Effector memory CD8-positive, alpha-beta T cell (primary cell): ENCODE data around the gene BAK1.
A peak's percentile ranks its signal among the peaks of the same experiment; 100 is the strongest.

Source experiments
- ATAC-seq: fragments of 150-1000 bp; cut with Tn5 transposase; replicated peaks from 2 replicates; pipeline ENCODE4 v1.10.0; 2021; ENCODE audit warnings: mild to moderate bottlenecking, moderate library complexity
- DNase-seq, 3 experiments: peaks; one replicate each; pipeline ENCODE4 v3.0.0; 2021
- H3K27ac Mint-ChIP-seq, 2 donors: one replicate each; pipeline ENCODE4 v1.8.0; 2022; ENCODE audit warnings: mild to moderate bottlenecking in 2 of 2, mixed read lengths in 2 of 2, moderate library complexity in 2 of 2
- H3K27me3 Mint-ChIP-seq, 2 donors: one replicate each; pipeline ENCODE4 v1.8.0; 2022; ENCODE audit warnings: mixed read lengths in 2 of 2
- H3K36me3 Mint-ChIP-seq: one replicate; pipeline ENCODE4 v1.8.0; 2022; ENCODE audit warnings: mild to moderate bottlenecking, moderate library complexity, mixed read lengths; ENCODE audit not compliant: insufficient read depth
- H3K4me1 Mint-ChIP-seq, 2 donors: one replicate each; pipeline ENCODE4 v1.8.0; 2022; ENCODE audit warnings: low read depth in 2 of 2, mixed read lengths in 2 of 2
- H3K4me3 Mint-ChIP-seq, 2 donors: one replicate each; pipeline ENCODE4 v1.8.0; 2022; ENCODE audit warnings: mild to moderate bottlenecking in 2 of 2, mixed read lengths in 2 of 2, moderate library complexity in 2 of 2
- H3K9me3 Mint-ChIP-seq, 2 donors: one replicate each; pipeline ENCODE4 v1.8.0; 2022; ENCODE audit warnings: mixed read lengths in 2 of 2
- total RNA-seq, 9 experiments: gene quantifications; one replicate each; lab custom pipeline; 2026; lab: John Stamatoyannopoulos, UW

Gene BAK1
- 28.9 to 65.2 (median 40.3) reads per million in 9 experiments for total RNA-seq

DNA sequence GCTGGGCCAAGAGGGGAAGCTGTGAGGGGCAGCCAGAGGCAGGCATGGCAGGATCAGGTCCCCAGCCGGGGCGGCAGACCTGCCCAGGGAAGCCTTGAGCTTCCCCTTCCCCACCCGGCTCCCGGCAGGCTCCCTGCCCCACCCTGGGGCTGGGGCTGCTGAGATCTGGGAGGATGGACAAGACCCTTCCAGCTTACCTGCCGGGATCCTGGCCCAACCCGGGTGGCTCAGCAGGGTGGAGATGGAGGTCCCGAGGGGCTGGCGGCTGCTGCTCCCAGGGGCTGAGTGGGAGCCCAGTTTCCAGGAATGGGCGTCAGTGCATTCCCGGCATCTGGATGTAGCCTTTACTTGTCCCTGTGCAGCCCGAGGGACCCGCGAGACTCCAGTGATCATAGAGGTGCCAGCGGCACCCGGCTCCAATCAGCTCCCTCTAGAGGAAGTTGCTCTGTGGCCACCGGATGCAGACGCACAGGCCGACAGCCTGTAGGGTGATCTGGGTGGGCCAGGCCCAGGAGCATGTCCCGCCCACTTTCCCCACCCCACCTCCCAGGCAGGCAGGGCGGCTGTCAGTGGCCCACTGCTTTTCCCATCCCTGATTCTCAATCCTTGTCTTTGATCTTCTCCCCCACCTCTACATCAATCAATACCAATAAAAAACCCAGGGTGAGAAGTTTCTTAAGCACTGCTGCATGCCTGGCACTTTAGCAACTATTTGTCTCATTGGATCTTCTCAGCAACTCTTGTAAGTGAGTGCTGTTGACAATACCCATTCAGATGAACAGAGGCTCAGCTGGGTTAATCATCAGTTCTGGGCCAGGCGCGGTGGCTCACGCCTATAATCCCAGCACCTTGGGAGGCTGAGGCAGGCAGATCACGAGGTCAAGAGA lies at the start of gene BAK1:
TSS of gene BAK1 (minus strand) at position 449 of the 887 bp plus-strand sequence. CDS start 2,672 bp downstream, outside the sequence.
- H3K36me3 Mint-ChIP-seq: peaks cover 35% of the 10 kb centered on the region
- peak within 1 kb of the TSS; percentile 94 to 99 for H3K4me3 Mint-ChIP-seq
- ATAC-seq (peak; percentile 94), DNase-seq (peak; percentile 69 to 73 (median 69))
- H3K27me3 Mint-ChIP-seq: no peaks in the 10 kb centered on the region
- peaks cover 27 to 29% of the 10 kb centered on the region in 2 donors for H3K4me1 Mint-ChIP-seq
- H3K27ac Mint-ChIP-seq: peak within 1 kb of the TSS; percentile 95 to 99
- no peaks in the 10 kb centered on the region for H3K9me3 Mint-ChIP-seq

DNA sequence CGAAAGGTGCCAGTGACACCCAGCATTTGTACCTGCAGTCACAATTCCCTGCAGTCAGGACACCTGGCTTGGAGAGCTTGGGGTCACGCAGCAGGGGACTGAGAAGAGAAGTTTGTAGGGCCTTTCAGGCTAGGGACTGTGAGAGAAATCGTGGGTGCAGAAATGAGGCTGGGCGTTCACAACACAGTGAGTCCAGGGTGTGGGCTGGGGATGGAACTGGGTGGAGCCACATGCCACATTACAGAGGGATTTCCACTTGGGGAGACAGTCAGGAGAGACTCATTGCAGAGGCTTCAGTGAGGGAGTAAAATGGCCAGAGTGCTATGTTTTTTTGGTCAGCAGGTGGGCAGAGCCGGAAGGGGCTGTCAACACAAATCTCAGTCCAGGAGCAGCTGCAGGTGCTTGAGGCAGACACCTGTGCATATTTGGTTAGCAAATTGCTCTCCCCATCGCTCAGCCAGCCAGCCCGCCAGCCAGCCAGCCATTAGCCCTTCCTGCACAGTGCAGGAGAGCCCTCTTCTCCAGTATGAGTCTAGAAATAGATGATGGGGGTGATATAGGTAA lies 48.4 kb upstream of the BAK1 start:
- Mint-ChIP-seq H3K9me3 (no peaks in the 10 kb centered on the region), H3K36me3 (peaks cover 21% of the 10 kb centered on the region), H3K27ac (peak overlapping the region; percentile 55 to 59), H3K4me1 (peaks cover 46 to 54% of the 10 kb centered on the region in 2 donors), H3K27me3 (no peaks in the 10 kb centered on the region), H3K4me3 (no peak overlapping the region)
- no peak for DNase-seq
- no peak for ATAC-seq

DNA sequence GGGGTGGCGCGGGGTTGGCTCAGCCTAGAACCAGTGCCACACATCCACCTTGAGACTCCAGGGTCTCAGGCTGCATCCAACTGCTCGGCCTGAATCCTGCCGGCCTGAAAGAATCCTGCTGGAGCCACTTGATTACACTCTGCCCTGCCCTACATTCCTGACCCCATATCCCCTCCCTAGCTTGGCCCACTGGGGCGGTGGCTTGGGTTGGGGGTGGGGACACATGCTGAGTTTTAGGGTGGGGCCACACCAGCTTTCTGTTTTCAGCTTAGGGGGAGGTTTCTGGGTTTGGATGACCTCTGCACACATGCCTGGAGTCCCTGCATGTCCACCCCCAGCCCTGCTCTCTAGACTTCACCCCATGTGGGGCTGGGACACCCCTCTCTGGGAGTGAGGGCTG lies 47.8 kb upstream of the BAK1 start:
- Mint-ChIP-seq H3K27ac (peak overlapping the region; percentile 59 to 62), H3K27me3 (no peaks in the 10 kb centered on the region), H3K36me3 (peaks cover 20% of the 10 kb centered on the region), H3K4me3 (no peak overlapping the region), H3K4me1 (peaks cover 47 to 55% of the 10 kb centered on the region in 2 donors), H3K9me3 (no peaks in the 10 kb centered on the region)
- no peak for ATAC-seq
- DNase-seq: no peak

DNA sequence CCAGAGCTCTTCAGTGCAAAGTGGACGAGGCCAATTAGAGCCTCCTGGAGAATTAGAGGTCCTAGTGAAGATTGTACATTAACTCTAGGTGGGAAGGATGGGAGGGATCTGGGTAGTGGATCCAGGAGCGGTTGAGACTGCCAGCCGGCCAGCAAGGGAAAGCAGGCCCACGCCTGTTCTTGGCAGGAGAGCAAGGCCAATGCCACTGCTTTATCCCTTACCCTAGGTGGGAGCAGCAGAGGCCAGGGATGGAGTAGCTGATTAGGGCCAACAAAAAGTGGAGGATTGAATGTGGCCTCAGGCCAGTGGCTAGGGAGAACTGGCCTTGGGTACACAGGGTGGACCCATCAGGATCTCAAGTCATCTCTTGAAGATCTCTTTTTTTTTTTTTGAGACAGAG lies 44.8 kb upstream of the BAK1 start:
- H3K9me3 Mint-ChIP-seq: no peaks in the 10 kb centered on the region
- ATAC-seq (no peak), DNase-seq (no peak)
- H3K36me3 Mint-ChIP-seq: peaks cover 30% of the 10 kb centered on the region
- H3K27ac Mint-ChIP-seq: peak overlapping the region in 1 of 2 donors; percentile 98
- no peaks in the 10 kb centered on the region for H3K27me3 Mint-ChIP-seq
- H3K4me1 Mint-ChIP-seq: peaks cover 47 to 56% of the 10 kb centered on the region in 2 donors
- no peak overlapping the region for H3K4me3 Mint-ChIP-seq

DNA sequence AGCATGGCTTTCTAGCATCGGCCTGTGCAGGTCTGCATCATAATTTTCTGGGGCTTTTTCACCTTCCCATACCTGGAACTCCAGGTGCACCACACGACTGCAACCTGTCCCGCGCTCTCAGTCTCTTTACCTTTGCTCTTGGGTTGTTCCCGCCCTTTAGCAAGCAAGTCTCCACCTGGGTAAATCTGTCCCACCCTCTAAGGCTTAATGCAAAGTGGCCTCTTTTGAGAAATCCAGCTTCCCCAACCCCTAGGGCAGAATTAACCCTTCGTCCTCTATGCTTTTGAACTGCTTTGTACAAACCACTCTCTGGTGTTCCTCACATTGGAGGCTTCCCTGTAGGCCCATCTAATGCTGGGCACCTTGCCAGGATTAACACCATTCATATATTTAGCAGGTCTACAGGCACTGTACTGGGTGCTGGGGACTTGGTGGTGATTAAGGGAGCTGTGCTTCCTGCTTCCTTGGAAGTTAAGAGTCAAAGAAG lies 43.9 kb upstream of the BAK1 start:
- H3K9me3 Mint-ChIP-seq: no peaks in the 10 kb centered on the region
- H3K36me3 Mint-ChIP-seq: peaks cover 34% of the 10 kb centered on the region
- DNase-seq: no peak
- H3K27ac Mint-ChIP-seq: peak overlapping the region; percentile 36 to 98
- H3K4me3 Mint-ChIP-seq: peak overlapping the region; percentile 96 to 98
- ATAC-seq: no peak
- peaks cover 51 to 61% of the 10 kb centered on the region in 2 donors for H3K4me1 Mint-ChIP-seq
- H3K27me3 Mint-ChIP-seq: no peaks in the 10 kb centered on the region

DNA sequence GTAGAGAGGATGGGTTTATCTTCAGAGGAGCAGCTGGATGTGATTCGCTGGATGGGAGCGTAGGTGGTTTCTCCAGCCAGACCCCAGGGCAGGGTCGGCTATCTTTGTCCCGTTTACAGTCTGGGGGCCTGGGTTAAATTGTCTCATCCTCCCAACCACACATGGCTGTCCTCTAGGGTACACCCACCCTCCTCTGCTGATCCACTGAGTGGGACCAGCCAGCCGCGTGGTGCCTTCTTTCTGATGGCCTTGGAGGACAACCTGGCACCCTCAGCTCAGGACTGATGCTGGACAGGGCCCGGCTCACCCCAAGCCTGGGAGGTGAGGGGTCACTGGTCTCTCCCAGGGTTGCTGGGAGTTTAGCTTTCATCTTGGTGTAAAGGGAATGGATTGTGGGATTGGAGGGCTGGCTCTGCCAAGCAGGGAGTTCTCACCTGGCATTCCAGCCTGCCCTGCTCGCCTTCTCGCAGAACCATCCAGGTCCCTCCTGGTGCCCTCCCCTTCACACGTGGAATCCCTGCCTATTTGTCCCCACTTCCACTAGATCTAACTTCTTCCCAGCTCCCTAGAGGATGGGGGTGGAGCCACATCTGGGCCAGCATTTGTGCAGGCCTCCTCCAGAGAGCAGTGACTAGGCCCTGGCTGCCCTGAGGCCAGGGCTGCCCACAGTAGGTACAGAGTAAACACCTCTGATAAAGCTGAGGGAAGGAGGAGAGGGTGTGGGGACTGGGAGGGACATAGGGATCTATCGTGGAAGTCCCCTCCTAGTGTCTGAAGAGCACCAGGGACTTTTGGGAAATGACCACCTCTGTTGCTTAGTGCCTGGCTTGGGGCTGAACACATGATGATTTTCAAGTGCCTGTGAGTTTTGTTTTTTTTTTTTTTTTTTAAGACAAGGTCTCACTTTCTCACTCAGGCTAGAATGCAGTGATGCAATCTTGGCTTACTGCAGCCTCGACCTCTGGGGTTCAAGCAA lies 42.7 kb upstream of the BAK1 start:
- Mint-ChIP-seq H3K4me3 (peak overlapping the region; percentile 96 to 98), H3K27me3 (no peaks in the 10 kb centered on the region), H3K9me3 (no peaks in the 10 kb centered on the region)

DNA sequence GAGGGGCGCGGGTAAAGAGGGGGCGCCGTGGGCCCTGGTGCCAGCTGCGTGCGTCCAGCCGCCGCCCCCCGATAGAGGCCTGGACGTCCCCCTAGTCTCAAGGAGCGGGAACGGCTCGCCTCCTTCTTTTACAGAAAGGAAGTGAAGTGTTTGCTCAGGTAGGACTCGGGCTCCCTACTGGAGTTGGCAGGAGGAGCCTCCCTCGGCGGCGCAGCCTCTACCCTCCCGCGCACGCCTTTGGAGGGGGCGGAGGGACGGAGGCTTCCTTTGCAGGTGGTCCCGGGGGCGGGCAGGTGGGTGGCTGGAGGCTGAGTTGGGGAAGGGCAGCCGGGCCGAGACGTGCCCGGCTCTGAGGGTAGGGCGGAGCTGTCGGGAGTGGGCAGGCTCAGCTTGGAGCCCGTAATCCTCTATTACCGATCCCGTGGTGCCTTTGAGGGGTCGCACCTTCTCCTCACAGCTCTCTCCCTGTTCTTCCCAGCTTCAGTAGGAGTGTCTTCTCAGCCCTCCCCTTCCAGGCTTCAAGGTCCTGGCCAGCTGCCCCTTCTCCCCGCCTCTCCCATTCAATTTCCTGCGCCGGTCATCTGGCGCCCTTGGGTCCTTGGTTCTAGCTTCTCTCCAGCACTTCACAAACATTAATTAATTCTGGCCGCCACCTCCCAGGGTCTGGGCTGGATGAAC lies 41.8 kb upstream of the BAK1 start:
- Mint-ChIP-seq H3K27me3 (no peaks in the 10 kb centered on the region), H3K4me3 (peak overlapping the region; percentile 96 to 98), H3K27ac (peak overlapping the region; percentile 98), H3K4me1 (peaks cover 44 to 56% of the 10 kb centered on the region in 2 donors), H3K9me3 (no peaks in the 10 kb centered on the region), H3K36me3 (peaks cover 39% of the 10 kb centered on the region)
- ATAC-seq (peak; percentile 16), DNase-seq (peak; percentile 11 to 29 (median 23))

More for the DNA sequence above, 42.7 kb upstream of the BAK1 start:
- Mint-ChIP-seq H3K4me1 (peaks cover 43 to 56% of the 10 kb centered on the region in 2 donors), H3K27ac (peak overlapping the region; percentile 98), H3K36me3 (peaks cover 39% of the 10 kb centered on the region)
- no peak for DNase-seq
- ATAC-seq: no peak

DNA sequence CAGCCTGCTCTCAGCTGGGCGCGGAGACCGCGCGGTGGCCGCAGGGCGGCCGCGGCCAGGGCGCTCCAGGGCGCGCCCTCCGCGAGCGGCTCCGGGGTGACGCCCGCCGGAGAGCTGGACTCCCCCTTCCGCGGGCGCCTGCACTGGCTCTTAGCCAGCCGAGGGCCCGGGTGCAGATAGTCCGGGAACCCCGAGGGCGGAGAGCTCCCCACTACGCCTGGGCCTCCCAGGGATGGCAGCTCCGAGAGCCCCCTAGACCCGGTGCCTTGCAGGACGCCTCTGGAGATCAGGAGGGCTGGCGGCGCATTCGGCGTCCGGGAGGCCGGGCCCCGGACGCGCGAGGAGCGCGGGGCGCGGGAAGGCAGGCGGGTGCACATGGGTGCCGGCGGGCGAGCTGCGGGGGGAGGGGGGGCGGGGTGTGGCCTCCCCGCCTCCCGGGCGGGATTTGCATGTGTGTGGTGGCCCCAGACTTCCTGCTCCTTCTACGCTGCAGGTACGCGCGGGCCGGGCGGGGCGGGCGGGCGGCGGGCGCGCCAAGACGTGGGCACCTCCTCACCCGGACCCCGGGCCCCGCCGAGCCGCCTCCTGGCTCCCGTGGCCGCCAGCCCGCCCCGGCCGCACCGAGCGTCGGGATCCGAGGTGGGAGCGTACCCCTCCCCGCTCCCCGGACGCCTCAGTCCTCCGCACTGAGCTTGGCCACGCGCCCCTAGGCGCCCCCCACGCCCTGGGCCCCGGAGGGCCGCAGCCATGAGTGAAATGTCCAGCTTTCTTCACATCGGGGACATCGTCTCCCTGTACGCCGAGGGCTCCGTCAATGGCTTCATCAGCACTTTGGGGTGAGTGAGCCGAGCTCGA lies 41.0 kb upstream of the BAK1 start, which contains the start of gene ITPR3:
TSS of gene ITPR3 (plus strand) at position 467 of the 855 bp plus-strand sequence. CDS start at position 748, 281 bp downstream.
- Mint-ChIP-seq H3K4me3 (peak within 1 kb of the TSS; percentile 96 to 98), H3K27me3 (no peaks in the 10 kb centered on the region), H3K36me3 (peaks cover 39% of the 10 kb centered on the region), H3K9me3 (no peaks in the 10 kb centered on the region), H3K27ac (peak within 1 kb of the TSS; percentile 98 to 99), H3K4me1 (peaks cover 46 to 63% of the 10 kb centered on the region in 2 donors)
- ATAC-seq: peak; percentile 79
- peak; percentile 71 to 76 (median 74) for DNase-seq

DNA sequence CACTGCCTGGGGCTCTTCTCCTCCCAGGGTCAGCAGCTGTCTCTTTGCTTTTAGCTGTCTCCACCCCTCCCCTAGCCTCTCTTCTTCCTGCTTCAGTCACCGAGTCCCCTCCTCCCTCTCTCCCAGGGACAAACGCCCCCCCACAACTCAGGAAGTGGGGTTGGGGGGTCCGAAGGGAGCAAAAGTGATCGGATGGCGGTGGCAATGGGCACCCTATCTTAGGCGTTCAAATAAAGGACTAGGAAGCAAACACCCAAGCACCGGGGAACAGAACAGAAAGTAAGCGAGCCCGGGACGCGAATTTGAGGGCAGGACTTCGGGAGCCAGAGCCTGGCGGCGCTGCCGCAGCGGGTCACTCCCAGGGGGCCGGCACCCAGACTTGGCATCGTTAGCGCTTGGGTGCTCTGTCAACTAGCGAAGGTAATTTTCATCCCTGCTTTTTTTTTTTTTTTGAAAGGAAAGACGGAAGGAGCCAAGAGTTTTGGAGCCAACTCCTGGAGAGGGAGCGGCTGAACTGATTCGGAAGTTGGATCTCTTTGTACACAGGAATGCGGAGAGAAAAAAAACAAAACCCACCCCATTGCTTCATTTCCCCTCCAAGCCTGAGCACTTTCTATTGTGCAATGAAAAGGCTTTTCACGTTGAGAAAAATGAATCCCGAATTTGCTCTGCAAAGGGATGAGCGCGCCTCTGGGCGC lies 40.2 kb upstream of the BAK1 start:
- no peaks in the 10 kb centered on the region for H3K9me3 Mint-ChIP-seq
- H3K27me3 Mint-ChIP-seq: no peaks in the 10 kb centered on the region
- DNase-seq: peak; percentile 28 to 32 (median 31)
- H3K36me3 Mint-ChIP-seq: peaks cover 37% of the 10 kb centered on the region
- peak overlapping the region; percentile 96 to 98 for H3K4me3 Mint-ChIP-seq
- H3K27ac Mint-ChIP-seq: peak overlapping the region; percentile 98 to 99
- peak; percentile 13 for ATAC-seq
- peaks cover 46 to 64% of the 10 kb centered on the region in 2 donors for H3K4me1 Mint-ChIP-seq

DNA sequence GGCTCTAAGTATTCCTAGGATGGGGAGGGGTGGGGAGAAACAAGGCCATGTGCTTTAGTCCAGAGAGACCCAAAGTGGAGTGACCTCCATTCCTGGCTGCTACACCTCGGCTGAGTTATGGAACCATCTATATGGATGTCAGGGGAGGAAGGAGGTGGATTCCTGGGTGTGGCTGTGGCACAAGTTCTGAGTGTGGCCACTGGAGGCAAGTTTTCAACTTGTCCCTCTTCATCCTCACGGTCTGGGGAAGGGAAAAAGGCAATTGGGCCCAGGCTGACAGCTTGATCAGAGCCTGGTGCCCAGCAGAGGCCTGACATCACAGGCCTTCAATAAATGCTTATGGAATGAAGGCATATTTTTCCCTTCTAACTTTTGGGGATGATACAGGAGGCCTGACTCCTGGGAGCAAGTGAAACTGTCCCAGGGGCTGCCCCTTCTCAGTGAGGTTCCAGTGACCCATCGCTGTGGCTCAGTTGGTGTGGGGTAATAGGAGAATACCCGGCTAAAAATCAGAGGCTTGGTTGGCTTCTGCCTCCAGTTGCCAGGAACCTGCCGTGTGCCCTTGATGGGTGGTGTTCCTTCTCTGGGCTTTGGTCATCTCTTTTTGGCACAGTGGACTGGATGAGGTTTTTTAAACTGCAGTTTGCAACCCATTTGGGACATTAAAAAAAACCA lies 39.2 kb upstream of the BAK1 start:
- Mint-ChIP-seq H3K27me3 (no peaks in the 10 kb centered on the region), H3K4me3 (peak overlapping the region; percentile 96 to 98), H3K4me1 (peaks cover 37 to 57% of the 10 kb centered on the region in 2 donors), H3K9me3 (no peaks in the 10 kb centered on the region), H3K36me3 (peaks cover 35% of the 10 kb centered on the region), H3K27ac (peak overlapping the region; percentile 98 to 99)
- ATAC-seq: no peak
- no peak for DNase-seq

DNA sequence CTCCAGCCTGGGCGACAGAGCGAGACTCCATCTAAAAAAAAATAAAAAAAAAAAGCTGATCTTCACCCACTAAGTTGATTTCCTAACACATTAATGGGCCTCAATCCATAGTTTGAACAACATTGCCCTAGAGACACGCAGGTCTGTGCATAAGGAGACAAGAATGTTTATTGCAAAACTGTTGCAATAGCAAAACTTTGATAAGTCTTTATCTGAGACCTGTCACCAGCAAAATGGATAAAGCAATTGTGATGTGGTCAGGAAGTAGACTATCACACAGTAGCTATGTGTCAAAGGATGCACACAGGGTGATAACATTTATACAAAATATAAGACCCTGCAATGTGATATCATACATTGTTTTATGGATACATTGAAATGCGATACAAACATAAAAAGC lies 36.8 kb upstream of the BAK1 start:
- H3K27ac Mint-ChIP-seq: peak overlapping the region; percentile 69 to 94
- peaks cover 15 to 34% of the 10 kb centered on the region in 2 donors for H3K4me1 Mint-ChIP-seq

More for the DNA sequence above, 36.8 kb upstream of the BAK1 start:
- Mint-ChIP-seq H3K27me3 (no peaks in the 10 kb centered on the region), H3K36me3 (peaks cover 20% of the 10 kb centered on the region), H3K4me3 (peak overlapping the region in 1 of 2 donors; percentile 60), H3K9me3 (no peaks in the 10 kb centered on the region)
- ATAC-seq: no peak
- peak in 1 of 3 experiments; percentile 14 for DNase-seq
